Large intestine (tissue), 3 donors: ENCODE results near the gene ERC2. TPM values are rescaled to one million over a fixed set of nuclear protein-coding genes. Genes with fewer than 3 reads are reported as not detected.

ENCODE experiments used
- DNase-seq, 2 donors: peaks; one replicate each; pipeline versions ENCODE4 v3.0.0 to v3.0.0-alpha.2; 2013
- H3K27ac ChIP-seq: one replicate; pipeline ENCODE4 v1.5.1; 2013; ENCODE audit warnings: low read length
- H3K27me3 ChIP-seq: 2 replicates; pipeline ENCODE4 v1.6.1; 2013; ENCODE audit warnings: low read length; ENCODE audit not compliant: control insufficient read depth, insufficient read depth
- H3K36me3 ChIP-seq: 2 replicates; pipeline ENCODE4 v1.6.1; 2013; ENCODE audit warnings: low read length; ENCODE audit not compliant: control insufficient read depth, insufficient read depth
- H3K4me1 ChIP-seq: one replicate; pipeline ENCODE4 v1.6.1; 2013; ENCODE audit warnings: low read length; ENCODE audit not compliant: control insufficient read depth, insufficient read depth
- H3K4me3 ChIP-seq: one replicate; pipeline ENCODE4 v1.5.1; 2013; ENCODE audit warnings: low read length
- H3K9me3 ChIP-seq: one replicate; pipeline ENCODE4 v1.6.1; 2013; ENCODE audit warnings: mild to moderate bottlenecking, low read depth, low read length, moderate library complexity; ENCODE audit not compliant: control insufficient read depth
- WGBS: methylation state at CpG from one replicate; pipeline ENCODE4 v1.1.5; 2013; ENCODE audit warnings: low lambda C conversion rate; ENCODE audit not compliant: insufficient coverage; 5-methylcytosine and 5-hydroxymethylcytosine counted together
- polyA plus RNA-seq: library from polyadenylated mRNA; unstranded; fragments of 120-200 nt; gene quantifications from one replicate; pipeline ENCODE4 v1.2.1, GENCODE V29; 2013

The ERC2 gene
- polyA plus RNA-seq, 1 donor = 2.4 TPM

DNA sequence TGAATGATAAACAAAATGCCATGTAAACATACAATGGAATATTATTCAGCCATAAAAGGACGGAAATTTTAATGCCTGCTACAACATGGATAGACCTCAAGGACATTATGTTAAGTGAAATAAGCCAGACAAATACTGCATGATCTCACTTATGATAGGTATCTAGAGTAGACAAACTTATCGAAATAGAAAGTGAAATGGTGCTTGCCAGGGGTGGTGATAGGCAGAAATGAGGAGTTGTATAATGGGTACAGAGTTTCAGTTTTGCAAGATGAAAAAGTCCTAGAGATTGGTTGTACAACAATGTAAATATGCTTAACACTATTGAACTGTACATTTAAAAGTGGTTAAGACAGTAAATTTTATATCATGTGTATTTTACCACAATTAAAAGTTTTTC is 287.8 kb downstream of the ERC2 start:
- 100% methylated on average over 2 of the region's 2 CpGs for WGBS
- Histone ChIP-seq H3K9me3 (no peaks in the 10 kb centered on the region), H3K27ac (no peak overlapping the region), H3K4me1 (peaks cover 5% of the 10 kb centered on the region), H3K36me3 (no peaks in the 10 kb centered on the region), H3K27me3 (no peaks in the 10 kb centered on the region), H3K4me3 (no peak overlapping the region)
- no peak for DNase-seq

DNA sequence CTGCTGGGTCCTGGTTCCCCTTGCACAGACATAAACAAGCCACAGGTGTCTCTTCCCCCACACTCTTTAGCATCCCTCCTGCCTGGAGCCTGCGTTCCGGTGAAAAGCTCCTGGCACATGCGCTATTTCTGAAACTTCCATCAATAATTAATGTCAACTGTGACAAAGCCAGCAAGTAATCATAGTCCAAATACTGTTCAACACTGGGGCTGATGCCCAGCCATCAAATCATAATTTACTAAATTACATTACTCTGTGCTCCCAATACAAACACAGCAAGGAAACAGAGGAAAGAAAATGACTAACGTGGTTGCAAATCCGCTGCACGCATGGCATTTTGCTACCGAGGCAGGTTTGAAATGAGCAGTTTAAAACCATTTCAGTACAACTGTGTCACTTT is 294.7 kb downstream of the ERC2 start:
- no peaks in the 10 kb centered on the region for H3K9me3 ChIP-seq
- 100% methylated on average over 1 of the region's 7 CpGs for WGBS
- H3K27ac ChIP-seq = no peak overlapping the region
- no peak overlapping the region for H3K4me3 ChIP-seq
- no peaks in the 10 kb centered on the region for H3K4me1 ChIP-seq
- H3K27me3 ChIP-seq = peaks cover 6% of the 10 kb centered on the region
- no peaks in the 10 kb centered on the region for H3K36me3 ChIP-seq
- DNase-seq = no peak

DNA sequence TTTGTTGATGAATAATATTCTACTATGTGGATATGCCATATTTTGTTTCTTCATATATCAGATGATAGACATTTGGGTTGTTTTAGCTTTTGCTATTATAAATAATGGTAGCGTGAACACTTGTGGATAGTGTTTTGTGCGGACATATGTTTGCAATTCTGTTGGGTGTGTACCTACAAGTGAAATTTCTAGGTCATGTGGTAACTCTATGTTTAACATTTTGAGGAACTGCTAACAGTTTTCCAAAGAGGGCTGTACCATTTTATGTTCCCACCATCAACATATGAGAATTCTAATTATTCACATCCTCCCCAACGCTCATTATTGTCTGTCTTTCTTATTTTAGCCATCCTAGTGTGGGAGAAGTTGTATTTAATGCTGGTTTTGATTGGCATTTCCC is 303.8 kb downstream of the ERC2 start:
- Histone ChIP-seq H3K4me1 (no peaks in the 10 kb centered on the region), H3K9me3 (no peaks in the 10 kb centered on the region), H3K27ac (no peak overlapping the region), H3K27me3 (no peaks in the 10 kb centered on the region), H3K36me3 (no peaks in the 10 kb centered on the region), H3K4me3 (no peak overlapping the region)
- no peak for DNase-seq
- whole genome bisulfite sequencing = 100% methylated on average over 1 of the region's 3 CpGs

DNA sequence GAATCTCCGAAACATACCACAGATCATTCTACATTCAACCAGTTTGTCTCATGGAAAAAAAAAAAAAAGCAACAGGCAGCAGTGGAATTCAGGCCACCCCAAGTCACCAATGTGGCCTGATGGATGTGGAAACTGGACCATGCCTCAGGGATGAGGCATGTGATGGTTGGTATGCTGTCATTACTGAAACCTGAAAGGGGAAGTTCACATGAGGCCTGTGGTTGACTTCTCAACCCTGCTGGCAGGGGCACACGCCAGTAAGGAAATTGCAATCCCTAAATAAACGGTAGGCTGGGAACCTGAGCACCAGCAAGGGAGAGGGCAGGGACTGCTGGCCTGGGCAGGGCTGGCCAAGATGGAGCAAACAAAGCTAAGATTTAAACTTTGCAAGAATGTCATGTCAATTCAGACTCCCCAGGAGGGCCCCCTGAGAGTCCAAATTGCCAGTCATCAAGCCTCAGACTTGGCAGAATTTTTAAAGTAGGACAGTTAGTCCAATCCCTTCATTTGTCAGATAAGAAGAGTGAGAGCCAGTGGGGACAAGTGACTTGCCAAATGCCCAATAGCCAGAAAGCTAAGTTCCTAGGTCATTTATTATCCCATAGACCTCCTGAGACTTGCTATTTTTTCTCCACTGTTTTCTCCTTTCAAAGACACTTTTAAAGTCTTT is 310.4 kb downstream of the ERC2 start:
- H3K36me3 ChIP-seq = no peaks in the 10 kb centered on the region
- H3K27ac ChIP-seq = no peak overlapping the region
- H3K27me3 ChIP-seq = no peaks in the 10 kb centered on the region
- no peak for DNase-seq
- no peak overlapping the region for H3K4me3 ChIP-seq
- H3K4me1 ChIP-seq = no peaks in the 10 kb centered on the region
- WGBS = no CpG with 5 or more reads among the region's 3 CpGs
- no peaks in the 10 kb centered on the region for H3K9me3 ChIP-seq

DNA sequence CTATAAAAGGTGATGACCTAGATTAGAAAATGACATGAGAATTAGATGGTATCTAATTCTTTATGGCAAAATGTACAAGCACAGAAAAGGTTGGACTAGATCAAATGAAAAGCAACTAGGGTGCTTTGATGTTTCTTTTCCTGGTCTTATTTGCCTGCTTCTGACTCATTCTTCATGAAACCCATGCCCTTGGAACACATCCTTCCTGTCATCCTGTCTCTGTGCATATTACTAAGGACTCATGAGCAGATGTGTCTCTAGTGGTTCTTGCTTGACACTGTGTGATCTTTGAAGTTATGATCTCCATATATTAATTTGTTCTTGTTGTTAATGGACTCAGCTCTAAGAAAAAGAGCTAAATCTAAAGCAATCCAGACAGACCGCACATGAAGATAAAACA is 314.0 kb downstream of the ERC2 start:
- no CpG with 5 or more reads among the region's 1 CpG for WGBS
- no peak overlapping the region for H3K4me3 ChIP-seq
- no peaks in the 10 kb centered on the region for H3K9me3 ChIP-seq
- no peak for DNase-seq
- H3K4me1 ChIP-seq = no peaks in the 10 kb centered on the region
- H3K36me3 ChIP-seq = no peaks in the 10 kb centered on the region
- H3K27ac ChIP-seq = no peak overlapping the region
- H3K27me3 ChIP-seq = no peaks in the 10 kb centered on the region

DNA sequence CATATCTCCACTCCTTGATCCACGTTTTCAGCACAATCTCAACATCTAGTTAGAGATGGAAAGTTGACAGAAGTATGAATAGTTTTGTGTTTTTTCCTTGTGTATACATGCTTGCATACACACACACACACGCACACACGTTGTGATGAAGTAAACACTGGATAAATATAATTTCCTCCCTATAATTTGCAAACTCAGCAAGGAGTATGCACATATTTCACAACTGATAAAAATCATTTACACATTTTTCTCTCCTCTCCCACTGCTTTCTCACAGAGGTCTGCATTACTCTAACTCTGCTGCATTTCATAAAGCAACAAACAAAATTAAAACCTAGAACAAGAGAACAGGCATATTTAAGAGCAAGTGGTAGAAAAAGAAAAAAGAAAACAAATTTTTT is 320.9 kb downstream of the ERC2 start:
- no peak overlapping the region for H3K4me3 ChIP-seq
- no peaks in the 10 kb centered on the region for H3K9me3 ChIP-seq
- DNase-seq = no peak
- H3K36me3 ChIP-seq = no peaks in the 10 kb centered on the region
- no CpG with 5 or more reads among the region's 3 CpGs for WGBS
- H3K27me3 ChIP-seq = no peaks in the 10 kb centered on the region
- no peaks in the 10 kb centered on the region for H3K4me1 ChIP-seq
- H3K27ac ChIP-seq = no peak overlapping the region

DNA sequence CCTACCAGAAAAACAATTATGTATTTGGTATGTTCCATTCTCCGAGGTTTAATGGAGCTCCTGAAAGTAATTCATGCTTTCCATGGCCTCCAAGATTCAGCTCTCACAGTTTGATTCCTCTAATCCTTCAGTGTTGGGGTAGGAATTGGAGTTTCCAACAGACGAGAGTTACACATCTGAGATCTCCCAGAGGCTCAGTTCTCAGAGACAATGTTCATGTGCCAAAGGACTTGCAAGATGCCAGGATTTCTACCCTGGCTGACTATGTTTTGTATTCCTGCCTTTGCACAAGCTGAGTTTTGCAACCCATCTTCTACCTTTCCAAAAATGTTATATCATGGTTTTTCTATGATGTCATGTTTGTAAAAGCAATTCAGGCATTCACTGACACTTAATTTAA is 322.9 kb downstream of the ERC2 start:
- H3K27me3 ChIP-seq = no peaks in the 10 kb centered on the region
- no peaks in the 10 kb centered on the region for H3K4me1 ChIP-seq
- H3K9me3 ChIP-seq = no peaks in the 10 kb centered on the region
- DNase-seq = no peak
- H3K27ac ChIP-seq = no peak overlapping the region
- no peaks in the 10 kb centered on the region for H3K36me3 ChIP-seq
- no peak overlapping the region for H3K4me3 ChIP-seq
- no CpG with 5 or more reads among the region's 2 CpGs for whole genome bisulfite sequencing

DNA sequence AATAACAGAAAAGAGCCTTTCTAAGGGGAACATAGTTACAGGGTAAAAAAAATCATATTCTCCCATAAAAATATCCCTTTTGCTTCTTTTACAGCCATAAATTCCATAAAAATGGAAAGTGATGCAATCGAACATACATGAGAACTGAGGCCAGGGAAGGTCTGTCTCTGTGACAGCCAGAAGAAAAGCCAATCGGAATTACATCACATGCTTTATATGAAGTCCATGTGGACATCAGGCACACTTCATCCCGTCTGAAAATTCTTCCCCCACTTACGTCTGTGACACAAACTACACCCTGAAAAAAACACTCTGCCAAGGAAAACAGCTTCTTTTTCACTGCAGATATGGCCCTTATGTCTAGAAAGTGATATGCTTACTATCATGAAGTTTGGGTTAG is 323.5 kb downstream of the ERC2 start:
- Histone ChIP-seq H3K27ac (no peak overlapping the region), H3K36me3 (no peaks in the 10 kb centered on the region)
- no CpG with 5 or more reads among the region's 4 CpGs for WGBS

DNA sequence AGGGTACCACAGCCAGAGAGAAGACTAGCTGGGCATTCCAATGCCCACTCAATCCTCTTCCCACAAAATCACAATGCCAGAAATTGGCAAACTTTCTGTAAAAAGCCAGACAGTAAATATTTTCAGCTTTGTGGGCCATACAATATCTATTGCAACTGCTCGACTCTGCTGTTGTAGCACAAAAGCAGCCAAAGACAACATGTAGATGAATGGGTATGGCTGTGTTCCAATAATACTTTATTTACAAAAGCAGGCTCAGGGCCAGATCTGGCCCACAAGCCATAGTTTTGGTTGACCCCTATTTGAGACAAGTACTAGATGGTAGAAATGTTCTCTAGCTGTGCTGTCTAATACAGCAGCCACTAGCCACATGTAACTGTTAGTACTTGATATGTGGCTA is 330.9 kb downstream of the ERC2 start:
- Histone ChIP-seq H3K27ac (no peak overlapping the region), H3K27me3 (no peaks in the 10 kb centered on the region), H3K9me3 (no peaks in the 10 kb centered on the region), H3K36me3 (no peaks in the 10 kb centered on the region), H3K4me3 (no peak overlapping the region), H3K4me1 (no peaks in the 10 kb centered on the region)
- WGBS = no CpG with 5 or more reads among the region's 1 CpG
- no peak for DNase-seq

More for the DNA sequence above, 323.5 kb downstream of the ERC2 start:
- H3K27me3 ChIP-seq = no peaks in the 10 kb centered on the region
- peak in 1 of 2 donors; percentile 3 for DNase-seq
- H3K4me3 ChIP-seq = no peak overlapping the region
- no peaks in the 10 kb centered on the region for H3K9me3 ChIP-seq
- H3K4me1 ChIP-seq = no peaks in the 10 kb centered on the region

DNA sequence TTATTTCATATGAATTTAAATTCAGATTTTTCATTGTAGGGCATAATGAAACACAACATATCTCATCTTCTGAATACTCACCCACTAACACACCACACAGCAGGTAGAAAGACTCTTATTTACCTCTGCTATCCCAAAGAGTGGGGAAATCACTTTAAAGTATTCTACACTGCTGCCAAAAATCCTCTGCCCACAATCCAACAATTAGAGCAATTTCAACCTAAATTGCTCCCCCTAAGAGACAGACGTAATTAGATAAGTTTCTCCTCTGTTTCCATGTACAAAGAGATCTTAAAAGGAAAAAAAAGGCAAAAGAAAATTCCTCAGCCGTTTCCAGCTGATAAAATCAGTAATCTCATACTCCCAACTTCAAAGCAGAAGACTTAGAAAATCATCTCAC is 331.8 kb downstream of the ERC2 start:
- 23% methylated on average over 2 of the region's 2 CpGs for WGBS
- H3K27me3 ChIP-seq = no peaks in the 10 kb centered on the region
- no peaks in the 10 kb centered on the region for H3K36me3 ChIP-seq
- no peak for DNase-seq
- H3K27ac ChIP-seq = no peak overlapping the region
- H3K4me3 ChIP-seq = no peak overlapping the region
- no peaks in the 10 kb centered on the region for H3K9me3 ChIP-seq
- no peaks in the 10 kb centered on the region for H3K4me1 ChIP-seq

DNA sequence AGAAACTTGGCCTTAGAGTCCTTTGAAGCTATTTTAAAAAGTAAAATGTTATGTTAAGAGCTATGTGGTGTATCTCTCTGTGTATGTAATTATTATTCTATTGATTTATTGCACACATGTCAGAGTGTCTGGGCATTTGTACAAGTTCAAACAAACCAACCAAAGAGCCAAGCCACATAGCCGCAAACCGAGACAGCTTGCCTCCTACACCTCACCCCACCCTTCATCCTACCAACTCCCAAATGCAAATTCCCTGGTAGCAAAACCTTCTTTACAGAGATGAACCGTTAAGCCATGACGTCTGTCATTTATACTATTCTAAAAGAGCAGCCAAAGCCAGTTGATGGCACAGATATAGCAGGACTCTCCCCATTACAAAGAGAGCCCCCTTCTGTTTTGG is 332.3 kb downstream of the ERC2 start:
- no peak for DNase-seq
- H3K4me3 ChIP-seq = no peak overlapping the region
- H3K9me3 ChIP-seq = no peaks in the 10 kb centered on the region
- H3K27ac ChIP-seq = no peak overlapping the region
- no peaks in the 10 kb centered on the region for H3K4me1 ChIP-seq
- no peaks in the 10 kb centered on the region for H3K36me3 ChIP-seq
- H3K27me3 ChIP-seq = no peaks in the 10 kb centered on the region
- WGBS = no CpG with 5 or more reads among the region's 4 CpGs
